Occipital lobe (tissue), 2 donors: ENCODE results near the gene GATA3. TPM values are rescaled to one million over a fixed set of nuclear protein-coding genes. Genes with fewer than 3 reads are reported as not detected.
"Not testable (repeated sequence)": the region's sequence is repeated elsewhere in the genome, so short reads cannot be mapped to it uniquely, and the experiment has no call there.

ENCODE experiments used
- DNase-seq: peaks from one replicate; lab custom pipeline; 2025; lab: John Stamatoyannopoulos, UW
- total RNA-seq: library from RNA; depleted of rRNA; stranded (reverse); fragments of >200 nt; gene quantifications from one replicate; pipeline ENCODE4 v1.2.3, GENCODE V29; 2014

Gene GATA3
- not detected for total RNA-seq

DNA sequence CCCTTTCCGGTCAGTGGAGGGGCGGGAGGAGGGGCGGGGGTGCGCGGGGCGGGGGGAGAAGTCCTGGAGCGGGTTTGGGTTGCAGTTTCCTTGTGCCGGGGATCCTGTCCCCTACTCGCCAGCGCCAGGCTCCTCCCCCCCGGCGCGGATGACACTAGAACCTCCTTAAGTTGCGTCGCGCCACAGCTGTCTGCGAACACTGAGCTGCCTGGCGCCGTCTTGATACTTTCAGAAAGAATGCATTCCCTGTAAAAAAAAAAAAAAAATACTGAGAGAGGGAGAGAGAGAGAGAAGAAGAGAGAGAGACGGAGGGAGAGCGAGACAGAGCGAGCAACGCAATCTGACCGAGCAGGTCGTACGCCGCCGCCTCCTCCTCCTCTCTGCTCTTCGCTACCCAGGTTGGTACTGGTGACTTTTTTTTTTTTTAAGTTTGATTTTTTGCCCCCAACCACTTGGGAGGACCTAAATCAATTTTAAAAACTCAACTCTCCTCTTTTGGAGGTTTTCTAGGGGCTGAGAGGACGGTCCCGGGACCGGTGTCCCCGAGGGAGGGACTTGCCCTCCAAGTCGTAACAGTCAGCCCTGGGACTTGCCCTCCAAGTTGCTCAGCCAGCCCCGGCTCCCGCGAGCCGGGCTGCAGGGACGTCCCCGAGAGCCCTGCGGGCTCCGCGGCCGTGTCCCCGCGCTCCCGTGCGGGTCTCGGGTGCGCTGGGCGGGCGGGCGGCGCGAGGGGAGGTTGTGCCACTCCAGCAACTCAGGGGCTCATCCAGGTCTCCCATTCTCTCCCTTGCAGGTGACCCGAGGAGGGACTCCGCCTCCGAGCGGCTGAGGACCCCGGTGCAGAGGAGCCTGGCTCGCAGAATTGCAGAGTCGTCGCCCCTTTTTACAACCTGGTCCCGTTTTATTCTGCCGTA is at the start of gene GATA3:
TSS of gene GATA3 (plus strand) at position 195 of the 914 bp plus-strand sequence. CDS start 968 bp downstream, outside the sequence.
- DNase-seq: no peak

DNA sequence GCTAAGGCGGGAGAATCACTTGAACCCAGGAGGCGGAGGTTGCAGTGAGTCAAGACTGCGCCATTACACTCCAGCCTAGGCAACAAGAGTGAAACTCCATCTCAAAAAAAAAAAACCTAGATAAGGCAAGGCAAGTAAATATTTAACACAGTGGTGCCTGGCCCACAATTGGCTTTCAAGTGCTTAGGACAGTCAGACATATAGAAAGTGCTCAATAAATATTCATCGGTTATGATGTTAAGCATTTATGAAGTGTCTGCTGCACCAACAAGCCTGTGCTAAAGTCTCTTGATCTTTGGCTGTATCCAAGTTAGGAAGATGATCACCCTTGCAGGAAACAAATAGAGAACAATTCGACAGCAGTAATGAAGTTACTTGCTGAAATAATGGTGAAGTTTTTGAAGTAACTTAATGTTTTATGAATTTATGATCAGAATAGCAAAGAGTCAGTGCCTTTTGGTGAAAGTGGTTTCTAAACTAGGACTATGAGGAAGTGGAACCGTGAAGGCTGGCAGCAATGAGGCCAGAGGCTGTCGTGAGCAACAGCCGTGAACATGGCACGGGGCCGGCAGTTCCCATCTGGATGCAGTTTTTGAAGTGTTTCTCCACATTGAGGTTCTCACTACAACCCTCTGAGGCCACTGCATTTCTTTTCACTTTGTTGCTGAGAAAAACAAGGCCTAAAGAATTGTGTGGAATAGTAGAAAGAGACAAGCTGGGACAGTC is 48.1 kb upstream of the GATA3 start:
- no peak for DNase-seq

DNA sequence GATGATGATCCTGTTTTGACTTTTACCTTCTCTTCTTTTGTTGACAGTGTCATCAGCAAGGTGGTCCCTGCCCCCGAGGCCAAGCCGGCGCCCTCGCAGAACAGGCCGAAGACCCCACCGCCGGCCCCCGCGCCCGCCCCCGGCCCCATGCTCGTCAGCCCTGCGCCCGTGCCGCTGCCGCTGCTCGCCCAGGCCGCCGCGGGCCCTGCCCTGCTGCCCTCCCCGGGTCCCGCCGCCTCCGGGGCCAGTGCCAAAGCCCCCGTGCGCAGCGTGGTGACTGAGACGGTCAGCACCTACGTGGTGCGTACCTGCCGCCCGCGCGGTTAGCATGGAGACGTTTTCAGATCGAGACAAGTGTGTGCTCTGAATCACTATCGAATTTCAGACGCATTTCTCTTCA is 45.5 kb upstream of the GATA3 start:
- no peak for DNase-seq

DNA sequence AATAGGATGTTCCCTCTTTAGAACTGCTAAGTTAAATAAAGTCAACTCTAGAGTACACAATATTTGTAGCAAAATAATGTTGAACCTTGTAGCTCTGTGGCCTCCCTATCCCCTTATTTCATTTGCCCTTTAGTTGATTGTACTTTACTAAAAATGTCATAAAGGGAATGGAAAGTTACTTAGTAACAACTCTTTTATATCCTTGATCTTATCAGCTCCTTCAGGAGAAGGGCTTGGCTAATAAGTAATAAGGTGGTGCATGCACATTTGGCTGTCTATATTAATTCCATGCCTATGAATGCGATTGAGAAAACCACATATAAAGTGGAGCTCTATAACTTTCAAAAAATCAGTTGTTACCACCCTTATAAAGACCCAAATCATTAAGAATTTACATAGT is 41.5 kb upstream of the GATA3 start:
- no peak for DNase-seq

DNA sequence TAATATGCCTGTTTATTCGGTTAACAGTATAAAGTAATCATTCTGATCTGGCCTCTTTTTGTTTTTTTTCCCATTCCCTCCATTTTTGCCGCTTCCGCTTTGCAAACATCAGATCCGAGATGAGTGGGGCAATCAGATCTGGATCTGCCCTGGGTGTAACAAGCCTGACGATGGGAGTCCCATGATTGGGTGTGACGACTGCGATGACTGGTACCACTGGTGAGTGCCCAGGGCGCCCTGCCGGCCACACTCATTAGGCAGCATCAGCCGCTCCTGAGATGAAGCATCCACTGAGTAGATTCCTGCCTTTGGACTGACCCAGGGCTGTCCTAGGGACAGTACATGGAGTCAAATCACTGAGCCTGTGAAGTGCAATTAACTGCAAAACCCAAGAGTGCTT is 40.9 kb upstream of the GATA3 start:
- no peak for DNase-seq

DNA sequence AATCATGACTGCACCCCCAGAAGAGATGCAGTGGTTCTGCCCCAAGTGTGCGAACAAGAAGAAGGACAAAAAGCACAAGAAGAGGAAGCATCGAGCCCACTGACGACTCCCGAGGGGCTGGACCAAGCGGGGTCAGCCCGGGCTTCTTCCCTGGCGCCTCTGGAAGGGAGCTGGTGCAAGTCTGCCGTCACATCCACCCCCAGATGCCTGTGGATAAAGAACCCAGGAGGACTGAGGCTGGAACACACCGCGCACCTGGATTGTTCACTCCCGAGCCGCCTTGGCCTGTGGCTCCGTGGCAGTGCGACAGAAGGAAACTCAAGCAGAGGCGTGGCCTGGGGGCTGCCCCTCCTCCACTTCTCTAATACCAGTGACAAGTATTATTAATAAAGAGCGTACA is 39.8 kb upstream of the GATA3 start:
- no peak for DNase-seq

DNA sequence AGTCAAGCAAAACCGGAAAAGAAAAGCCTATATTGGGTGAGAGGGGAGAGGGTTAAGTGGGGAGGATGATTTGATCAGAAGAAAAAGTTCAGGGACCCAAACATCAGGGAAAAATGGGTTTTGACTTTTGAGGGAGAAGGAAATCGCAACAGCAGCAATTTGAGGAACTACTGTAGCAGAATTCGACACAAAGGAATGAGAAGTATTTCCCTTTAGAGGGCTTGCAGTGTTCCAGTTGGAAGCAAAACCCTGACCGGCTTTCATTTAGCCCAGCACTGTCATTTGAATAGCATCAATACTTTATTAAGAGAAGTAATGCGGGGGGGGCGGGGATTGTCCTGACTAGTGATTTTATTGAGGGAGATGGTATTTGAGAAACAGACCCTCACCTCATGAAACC is 37.2 kb upstream of the GATA3 start:
- DNase-seq: no peak

- DNase-seq: no peak
Measured at GRCh38 chr10:8023321-8023720, 31.2 kb upstream of the GATA3 start.

DNA sequence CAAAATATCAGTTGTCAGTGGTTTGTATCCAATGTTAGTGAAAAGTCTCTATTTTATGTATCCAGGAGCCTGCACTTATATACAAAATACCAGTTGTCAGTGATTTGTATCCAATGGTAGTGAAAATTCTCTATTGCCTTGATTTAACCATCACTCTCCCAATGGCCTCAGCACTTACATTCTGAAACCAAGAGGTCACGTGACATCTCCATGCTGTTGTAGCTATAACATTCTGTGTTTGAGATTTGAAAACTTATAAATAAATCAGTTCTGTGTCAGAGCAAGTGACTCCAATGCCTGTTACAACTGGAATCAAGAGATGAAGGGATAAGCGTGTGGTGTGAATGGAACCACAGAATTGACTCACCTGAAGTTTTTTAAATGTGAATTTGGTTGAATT is 30.6 kb upstream of the GATA3 start:
- no peak for DNase-seq

DNA sequence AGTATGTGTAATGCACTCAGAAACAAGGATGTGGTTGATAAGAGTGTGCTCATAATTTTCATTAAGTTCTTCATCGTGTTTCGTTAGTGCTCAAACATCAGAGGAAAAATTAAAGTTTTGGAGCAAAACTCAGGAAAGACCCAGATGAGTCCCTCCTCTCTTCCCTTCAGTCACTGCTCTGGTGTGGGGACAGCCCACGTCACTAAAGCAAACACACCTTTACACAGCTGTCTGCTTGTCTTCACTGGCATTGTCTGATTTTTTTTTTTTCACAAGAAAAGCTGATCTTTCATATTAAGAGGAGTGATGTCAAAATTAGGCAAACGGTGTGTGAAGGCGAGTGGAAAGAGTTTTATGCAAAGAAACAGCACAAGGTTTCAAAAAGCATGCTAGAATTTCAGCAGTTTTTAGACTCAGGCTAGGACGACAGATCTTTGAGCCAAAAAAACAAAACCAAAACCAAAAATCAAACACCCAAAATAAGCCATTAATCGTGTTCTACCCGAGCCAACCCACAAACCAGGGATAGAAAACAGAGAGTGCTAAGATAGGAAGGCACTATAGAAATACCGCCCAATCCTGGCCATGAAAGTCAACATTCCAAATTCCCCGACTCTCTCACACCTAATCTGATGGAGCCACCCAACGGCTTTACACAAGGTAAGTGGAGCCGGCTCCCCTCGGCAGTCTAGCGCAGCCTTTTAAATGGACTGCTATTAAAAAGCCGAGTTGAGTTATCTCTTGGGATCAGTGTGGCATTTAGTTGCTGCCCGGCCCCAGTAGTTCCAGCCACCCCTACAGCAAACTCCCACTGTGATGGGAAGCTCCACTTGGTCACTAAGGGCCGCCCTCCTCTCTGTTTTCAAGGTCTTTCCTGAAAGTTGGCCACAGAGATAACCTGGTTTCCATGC is 27.9 kb upstream of the GATA3 start:
- DNase-seq: no peak

DNA sequence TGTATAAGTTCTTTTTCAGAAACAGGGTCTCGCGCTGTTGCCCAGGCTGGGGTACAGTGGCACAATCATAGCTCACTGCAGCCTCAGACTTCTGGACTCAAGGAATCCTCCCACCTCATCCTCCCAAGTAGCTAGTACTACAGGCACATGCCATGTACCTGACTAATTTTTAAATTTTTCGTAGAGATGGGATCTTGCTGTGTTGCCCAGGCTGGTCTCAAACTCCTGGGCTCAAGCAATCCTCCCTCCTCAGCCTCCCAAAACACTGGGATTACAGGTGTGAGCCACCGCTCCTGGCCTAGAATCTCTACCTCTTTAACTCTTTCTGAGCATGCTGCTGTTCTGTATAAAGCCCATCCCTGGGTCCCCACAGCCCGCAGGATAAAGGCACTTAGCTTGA is 23.3 kb upstream of the GATA3 start:
- not testable (repeated sequence) for DNase-seq

DNA sequence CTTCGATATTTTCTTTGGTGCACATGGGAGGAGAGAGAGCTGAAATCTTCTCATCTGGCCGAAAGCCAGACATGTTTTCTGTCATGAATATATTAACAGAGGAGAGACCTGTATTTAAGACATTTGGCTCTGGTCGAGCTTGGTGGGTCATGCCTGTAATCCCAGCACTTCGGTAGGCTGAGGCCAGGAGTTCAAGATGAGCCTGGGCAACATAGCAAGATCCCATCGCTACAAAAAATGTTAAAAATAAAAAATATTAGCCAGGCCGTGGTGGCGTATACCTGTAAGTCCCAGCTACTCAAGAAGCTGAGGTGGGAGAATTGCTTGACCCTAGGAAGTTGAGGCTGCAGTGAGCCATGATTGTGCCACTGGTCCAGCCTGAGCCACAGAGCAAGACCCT is 21.9 kb upstream of the GATA3 start:
- DNase-seq: no peak

- no peak for DNase-seq
Measured at GRCh38 chr10:8033812-8034465, 20.5 kb upstream of the GATA3 start.

- no peak for DNase-seq
Measured at GRCh38 chr10:8034466-8035005, 20.0 kb upstream of the GATA3 start.

- DNase-seq: no peak
Measured at GRCh38 chr10:8035006-8035640, 19.4 kb upstream of the GATA3 start.

- DNase-seq: no peak
Measured at GRCh38 chr10:8035641-8036470, 18.6 kb upstream of the GATA3 start.

DNA sequence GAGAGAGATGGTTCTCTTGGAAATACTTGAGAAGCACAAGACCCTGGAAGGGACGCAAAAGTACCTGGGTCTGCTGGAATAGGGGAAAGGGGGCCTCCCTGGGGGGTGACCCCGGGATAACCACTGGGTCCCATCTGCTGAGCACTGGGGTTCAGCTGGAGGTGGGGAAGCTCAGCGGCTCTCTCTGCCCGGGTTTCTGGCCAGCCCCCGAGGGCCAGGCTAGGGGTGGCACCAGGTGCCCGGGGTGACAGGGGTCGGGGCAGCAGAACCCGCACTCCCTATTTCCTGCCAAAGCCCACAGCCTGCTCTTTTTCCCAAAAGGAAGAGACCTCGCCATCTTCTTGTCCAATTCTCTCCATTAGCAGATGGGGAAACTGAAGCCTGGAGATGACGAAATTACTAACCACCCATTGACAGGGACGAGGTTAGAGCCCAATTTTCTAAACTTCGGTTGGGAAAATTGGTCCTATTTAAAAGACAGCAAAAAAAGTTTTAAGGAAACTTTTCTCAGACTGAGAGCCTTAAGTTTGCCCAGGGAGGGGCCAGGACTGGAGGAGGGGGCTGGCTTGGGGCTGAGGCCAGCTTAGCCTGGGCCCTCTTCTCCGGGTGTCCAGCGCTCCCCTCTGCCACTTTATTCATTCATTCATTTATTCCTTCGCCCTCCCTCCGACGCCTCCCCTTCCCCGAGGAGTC is 17.8 kb upstream of the GATA3 start:
- no peak for DNase-seq

DNA sequence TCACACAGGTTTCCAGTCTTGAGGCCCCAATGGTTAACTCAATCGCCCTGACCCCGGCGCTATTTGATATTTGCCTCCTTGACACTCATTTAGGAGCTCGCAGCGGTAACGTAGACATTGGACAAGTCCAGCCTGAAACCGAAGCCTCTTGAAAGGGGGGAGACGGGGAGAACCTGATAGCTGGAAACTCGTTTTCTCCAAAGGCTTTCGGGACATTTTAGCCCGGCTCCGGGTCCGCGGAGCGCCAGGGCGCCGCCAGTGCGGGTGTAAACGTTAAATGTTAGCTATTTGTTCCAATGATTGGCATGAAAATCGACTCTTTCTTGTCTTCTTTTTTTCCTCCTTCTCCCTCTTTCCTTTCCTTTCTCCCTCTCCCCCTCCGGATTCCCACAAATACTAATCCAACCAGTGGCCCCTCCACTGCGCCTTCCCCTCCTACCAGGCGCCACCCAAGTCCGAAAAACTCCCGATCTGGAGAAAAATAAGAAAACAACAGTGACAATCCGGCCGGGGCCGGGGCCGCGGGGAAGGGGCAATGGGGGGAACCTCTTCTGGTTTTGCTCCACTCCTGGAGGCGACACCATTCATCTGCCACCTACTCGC is 17.2 kb upstream of the GATA3 start:
- DNase-seq: no peak
